Activated CD8-positive, alpha-beta memory T cell treated with anti-CD3 and anti-CD28 coated beads for 4 hours (primary cell): ENCODE results near the gene OAF.

Experiments
- DNase-seq, 2 donors: peaks; one replicate each; pipeline ENCODE4 v3.0.0-alpha.2; 2020; ENCODE audit warnings: low read depth in 2 of 2

The OAF gene

DNA sequence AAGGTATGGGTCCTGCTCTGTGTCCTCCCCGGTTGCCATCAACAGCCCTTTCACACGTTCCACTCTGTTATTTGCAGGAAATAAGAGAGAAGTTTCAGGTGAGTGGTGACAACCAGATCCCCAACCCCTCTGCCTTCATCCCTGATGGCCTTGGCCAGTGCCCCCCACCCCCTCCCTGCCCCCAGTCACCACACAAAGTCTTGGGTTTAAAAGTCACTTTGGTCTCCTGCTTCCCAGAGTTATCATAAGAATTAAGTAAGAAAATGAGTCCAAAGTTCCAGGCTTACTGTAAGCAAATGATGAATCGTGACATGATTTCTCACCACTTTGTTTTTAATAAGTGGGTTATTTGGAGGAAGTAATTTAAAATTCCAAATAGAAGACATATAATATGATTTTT lies 9.2 kb upstream of the OAF start:
- DNase-seq, result no peak

DNA sequence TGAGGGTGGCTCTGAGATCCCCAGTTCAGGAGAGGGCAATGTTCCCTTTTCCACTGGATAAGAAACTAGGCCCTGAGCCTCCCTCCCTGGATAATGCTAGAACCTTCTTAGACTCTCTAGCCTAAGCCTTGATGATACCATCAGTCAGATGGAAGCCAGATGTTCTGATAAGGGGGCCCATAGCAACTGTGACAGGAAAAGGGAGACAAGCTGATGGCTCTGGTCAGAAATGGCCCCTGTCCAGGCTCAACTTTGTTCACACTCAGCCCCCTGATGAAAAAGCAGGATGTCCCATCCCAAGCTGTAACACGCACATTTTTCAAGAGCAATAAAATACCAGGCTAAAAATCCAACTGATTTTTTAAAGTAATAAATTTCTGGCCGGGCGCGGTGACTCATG lies 7.2 kb upstream of the OAF start:
- no peak for DNase-seq

DNA sequence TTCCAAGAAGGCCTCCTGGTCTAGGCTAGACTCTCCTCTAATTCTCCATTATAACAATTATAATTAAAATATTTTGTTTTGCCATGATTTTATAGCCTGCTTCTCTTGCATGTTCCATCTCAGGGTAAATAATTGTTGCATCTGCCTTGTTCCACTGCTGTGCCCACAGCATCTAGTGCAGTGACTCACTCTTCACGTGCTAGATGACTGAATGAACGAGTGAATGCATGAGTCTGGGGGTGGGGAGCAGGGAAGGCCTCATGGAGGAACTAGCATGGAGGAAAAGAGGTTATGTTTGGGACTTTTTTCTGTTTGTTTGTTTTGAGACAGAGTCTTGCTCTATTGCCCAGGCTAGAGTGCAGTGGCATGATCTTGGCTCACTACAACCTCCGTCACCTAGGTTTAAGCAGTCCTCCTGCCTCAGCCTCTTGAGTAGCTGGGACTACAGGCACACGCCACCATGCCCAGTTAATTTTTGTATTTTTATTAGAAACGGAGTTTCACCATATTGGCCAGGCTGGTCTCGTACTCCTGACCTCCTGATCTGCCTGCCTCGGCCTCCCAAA lies 5.2 kb upstream of the OAF start:
- DNase-seq, result no peak

- DNase-seq, result no peak
These were observed 3.3 kb upstream of the OAF start for GRCh38 chr11:120207512-120207911.

DNA sequence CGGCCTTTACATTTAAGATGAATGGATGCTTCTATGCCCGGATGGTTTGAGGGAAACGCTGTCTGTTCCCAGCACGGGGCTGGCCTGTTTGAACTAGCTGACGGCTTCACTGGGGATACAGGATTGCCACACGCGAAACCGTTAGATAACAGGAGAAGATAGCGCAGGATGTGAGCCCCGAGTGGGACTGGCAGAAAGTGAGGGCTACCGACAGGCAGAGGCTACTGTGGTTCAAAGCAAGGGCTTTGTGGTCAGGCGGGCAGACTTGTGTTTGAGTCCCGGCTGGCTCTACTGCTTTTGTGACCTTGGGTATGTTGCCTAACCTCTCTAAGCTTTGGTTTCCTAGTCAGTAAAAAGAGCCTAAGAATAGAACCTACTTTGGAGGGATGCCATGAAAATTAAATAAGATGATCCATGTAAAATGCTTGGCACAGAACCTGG lies 2.8 kb upstream of the OAF start:
- DNase-seq, result no peak

- DNase-seq, result no peak
These were observed 2.1 kb upstream of the OAF start for GRCh38 chr11:120208777-120209176.

DNA sequence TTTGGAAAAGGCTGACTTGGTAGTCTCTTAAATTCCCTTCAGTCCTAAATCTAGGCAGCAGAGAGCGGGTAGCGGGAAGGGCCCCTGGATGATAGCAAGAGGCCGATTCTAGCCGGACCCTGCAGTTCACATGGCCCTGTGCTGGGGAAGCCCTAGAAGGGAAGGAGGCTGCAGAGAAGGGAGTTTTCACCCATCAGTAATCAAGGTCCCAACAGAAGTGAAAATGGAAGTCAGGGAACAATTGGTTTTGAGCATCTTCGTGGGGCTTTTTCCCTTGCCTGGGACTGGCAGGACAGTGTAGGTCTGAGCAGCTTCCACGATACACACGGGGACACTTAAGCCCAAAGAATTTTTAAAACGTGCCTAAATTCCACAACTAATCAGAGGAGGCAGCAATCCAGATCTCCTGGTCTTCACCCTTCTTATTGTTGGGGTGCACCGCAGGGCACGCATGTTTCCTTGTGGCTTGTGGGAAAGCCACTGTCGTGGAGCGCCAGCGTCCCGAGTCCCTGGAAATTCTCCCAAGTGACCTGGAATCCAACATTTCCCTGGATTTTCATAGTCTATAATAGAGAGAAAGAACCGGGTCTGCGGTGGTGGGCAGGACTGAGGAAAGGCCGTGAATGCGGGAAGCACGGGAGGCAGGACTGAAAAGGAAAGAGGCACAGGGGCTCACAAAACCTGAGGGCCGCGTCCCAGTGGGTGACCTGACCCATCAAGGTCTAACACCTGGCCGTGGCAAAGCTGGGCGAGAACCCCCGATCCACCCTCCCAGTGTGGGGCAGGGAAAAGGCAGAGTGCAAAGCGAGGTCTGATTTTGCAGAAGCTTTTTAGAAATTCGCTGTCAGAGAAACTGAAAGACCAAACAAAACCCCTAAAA lies 846 bp upstream of the OAF start:
- DNase-seq, result no peak

GRCh38 chr11:120211522-120212258 lies 858 bp downstream of the OAF start:
- no peak for DNase-seq

DNA sequence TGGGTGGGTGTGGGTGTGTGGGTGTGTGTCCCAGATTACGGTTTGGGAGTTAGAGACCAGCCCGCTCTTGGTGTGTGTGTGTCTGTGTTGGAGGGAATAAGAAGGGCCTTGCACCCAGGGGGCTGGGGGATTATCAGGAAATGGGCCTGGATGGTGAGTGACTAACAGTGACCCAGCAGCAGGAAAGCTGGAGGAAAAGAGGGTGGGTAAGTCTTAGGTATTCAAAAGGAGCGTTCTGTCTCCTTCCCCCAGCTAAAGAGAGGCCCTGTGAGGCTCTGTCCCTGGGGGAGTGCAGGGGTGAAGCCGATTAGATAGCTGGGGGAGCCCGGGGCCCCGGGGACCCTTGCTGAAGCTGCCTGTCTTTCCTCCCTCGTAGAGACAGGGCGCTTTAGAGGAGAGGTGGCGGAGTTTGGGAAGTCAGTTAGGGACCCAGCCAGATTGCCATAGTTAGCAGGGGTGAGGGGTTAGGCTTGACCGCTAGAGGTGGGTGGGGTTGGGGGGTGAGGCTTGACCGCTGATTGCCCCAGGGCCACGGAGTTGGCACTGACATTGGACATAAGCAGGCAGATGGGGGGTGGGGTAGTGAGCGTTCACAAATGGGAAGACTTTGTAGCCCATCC lies 1.5 kb downstream of the OAF start:
- no peak for DNase-seq

DNA sequence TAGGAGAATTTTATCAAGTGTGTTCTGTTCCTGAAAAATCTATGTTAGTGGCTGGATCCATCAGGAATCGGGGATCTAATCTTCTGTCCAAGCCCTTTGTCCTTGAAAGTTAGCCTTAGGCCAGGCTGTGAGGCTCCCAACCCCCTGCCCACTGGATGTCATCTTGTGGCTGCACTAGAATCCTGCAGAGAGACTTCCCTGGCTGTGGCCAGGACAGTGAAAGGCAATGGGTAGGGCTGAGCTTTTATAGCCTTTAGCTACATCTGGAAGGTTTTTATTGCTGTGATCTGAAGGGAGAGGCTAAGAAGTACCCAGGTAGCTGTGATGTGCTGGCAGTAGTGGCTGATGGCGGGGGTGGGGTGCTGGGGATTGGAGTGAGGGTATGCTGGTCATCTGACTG lies 2.1 kb downstream of the OAF start:
- DNase-seq, result no peak

- no peak for DNase-seq
These were observed 3.7 kb downstream of the OAF start for GRCh38 chr11:120214581-120214980.

GRCh38 chr11:120215634-120216033 lies 4.8 kb downstream of the OAF start:
- no peak for DNase-seq

GRCh38 chr11:120216426-120217102 lies 5.7 kb downstream of the OAF start:
- DNase-seq, result no peak

DNA sequence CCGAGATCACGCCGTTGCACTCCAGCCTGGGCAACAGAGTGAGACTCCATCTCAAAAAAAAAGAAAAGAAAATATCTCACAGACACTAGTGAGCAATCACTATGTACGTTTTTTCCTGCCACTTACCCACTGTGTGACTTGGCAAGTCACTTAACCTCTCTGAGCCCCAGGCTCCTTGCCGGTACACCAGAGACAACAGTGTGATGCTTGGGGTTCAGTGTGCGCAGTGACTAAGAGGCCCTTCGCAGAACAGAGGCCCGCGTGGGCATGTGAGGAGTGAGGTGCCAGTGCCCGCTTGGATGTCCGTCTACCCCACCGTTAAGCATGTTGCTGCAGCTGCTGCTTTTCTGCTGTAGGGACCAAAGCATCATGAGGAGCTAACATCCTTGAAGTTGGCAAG lies 6.7 kb downstream of the OAF start:
- no peak for DNase-seq

DNA sequence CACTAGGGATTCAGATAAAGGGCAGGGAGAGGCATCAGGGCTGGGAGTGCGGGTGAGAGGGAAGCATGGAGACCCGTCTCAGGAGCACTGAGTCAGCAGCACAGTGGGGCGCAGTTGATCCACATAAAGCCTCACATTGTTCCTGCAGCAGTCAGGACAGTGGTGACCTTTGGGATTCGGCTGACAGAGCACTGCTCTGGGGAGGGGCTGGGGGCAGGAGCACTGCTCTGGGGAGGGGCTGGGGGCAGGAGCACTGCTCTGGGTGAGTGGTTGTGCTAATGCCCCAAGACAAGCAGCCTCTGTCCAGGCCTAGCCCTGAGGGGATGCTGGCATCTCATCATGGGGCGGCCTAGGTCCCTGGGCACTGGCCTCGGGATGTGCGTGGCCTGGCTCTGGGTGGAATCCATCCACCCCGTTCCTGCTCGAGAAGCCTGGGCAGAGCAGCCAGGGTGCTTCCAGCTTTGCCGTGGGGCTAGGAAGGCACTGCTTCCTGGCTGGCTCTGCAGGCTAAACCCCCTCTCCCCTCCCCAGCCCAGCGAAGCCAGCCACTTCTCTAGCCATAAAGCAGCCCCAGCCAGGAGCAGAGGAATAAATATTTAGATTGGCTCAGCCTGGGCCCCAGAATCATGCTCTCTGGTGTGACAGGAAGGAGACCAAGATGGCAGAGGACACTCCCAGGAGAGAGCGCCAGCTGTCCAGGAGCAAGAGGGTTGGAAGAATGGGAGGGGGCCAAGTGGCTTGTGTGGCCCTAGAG lies 7.3 kb downstream of the OAF start:
- DNase-seq, result no peak

DNA sequence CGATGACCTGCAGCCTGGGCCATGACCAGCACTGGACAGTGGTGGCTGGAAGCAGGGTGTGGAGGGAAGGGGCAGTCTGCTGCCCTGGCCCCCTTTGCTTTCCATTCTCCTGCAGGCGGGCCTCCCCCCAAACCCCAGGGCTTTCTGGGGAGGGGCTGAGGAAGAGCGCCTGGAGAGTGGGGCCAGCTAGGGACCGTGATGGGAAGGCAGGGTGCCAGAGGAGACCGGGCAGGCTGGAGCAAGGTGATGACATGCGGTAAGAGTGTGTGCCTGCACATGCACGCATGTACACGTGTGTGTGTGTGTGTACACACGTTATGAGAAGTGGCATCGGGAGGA lies 7.8 kb downstream of the OAF start:
- DNase-seq, result no peak

- DNase-seq, result no peak
These were observed 8.6 kb downstream of the OAF start for GRCh38 chr11:120219232-120219937.

DNA sequence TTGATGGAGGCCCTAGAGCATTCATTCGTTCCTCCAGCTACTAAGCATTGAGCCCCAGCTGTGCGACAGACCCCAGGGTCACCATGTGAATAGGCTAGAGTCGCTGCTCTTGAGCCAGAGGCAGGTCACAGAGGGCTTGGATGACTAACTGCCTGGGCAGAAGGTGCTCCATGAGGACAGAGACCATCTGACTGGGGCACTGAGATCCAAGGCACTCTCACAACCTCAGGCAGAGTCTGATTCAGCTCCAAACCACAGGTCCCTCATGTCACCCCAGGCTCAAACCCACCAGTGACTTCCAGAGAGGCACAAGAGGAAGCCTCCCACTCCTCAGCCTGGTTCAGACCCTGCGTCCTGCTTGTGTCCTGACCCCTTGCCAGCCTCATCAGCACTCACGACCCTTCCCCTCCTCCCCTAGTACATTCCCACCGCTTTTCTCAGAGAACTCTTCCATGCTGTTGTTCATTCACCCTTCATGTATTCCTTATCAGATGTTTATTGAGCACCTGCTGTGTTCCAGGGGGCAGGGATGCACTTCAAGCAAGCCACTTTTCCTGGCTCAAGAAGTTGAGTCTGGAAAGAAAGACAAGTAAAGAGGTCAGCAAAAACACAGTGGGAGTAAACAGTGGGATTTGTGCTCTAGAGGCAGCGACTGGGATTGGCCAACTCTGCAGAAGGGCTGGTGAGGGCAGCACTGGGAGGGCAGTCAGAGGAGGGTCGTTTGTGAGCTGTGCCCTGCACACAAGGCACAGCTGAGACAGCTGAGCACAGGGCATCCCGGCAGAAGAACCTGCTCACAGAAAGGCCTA lies 9.3 kb downstream of the OAF start:
- DNase-seq, result no peak

DNA sequence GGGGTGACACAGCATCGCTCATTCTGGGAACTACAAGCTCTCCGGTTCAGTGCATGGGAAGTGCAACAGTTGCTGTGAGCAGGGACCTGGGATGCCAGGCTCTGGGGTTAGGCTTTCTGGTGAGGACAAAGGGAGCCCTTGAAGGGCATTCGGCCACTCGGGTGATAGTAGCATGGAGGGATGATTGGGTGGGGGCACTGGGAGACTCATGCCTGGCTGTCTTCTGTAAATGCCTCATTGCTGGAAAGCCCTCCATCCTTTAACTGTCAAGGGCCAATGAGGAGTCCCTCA lies 9.9 kb downstream of the OAF start:
- no peak for DNase-seq
